Fibroblast of lung (primary cell): ENCODE data around the gene KIF4B.

ENCODE experiments used
- EZH2 ChIP-seq: IDR thresholded peaks from 2 replicates; pipeline ENCODE4 v1.5.1; 2012; ENCODE audit warnings: low read length, control low read depth, mild to moderate bottlenecking; ENCODE audit errors: missing control alignments
- TF ChIP-seq, protein P1 (sequence below), 2 donors: IDR thresholded peaks in 1 of 2; conservative IDR thresholded peaks in 1 of 2; 1 replicate in 1 of 2; 2 replicates in 1 of 2; pipeline ENCODE4 v1.5.1; 2011 to 2012; ENCODE audit warnings: low read length in 2 of 2, control low read depth in 1 of 2, inconsistent platforms in 1 of 2, low read depth in 1 of 2, mild to moderate bottlenecking in 1 of 2

DNA sequence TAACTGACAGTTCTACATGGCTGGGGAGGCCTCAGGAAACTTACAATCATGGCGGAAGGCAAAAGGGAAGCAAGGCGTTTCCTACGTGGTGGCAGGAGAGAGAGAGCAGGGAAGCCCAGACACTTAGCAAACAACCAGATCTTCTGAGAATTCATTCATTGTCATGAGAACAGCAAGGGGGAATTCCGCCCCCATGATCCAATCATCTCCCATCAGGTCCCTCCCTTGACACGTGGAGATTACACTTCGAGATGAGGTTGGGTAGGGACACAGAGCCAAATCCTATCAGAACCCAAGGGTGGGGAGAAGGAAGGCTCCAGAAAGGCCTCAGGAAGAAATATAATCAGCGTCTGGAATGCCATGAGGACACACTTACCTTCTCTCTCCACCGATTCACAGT is 34.3 kb downstream of the KIF4B start:
- TF ChIP-seq, protein P1, sequence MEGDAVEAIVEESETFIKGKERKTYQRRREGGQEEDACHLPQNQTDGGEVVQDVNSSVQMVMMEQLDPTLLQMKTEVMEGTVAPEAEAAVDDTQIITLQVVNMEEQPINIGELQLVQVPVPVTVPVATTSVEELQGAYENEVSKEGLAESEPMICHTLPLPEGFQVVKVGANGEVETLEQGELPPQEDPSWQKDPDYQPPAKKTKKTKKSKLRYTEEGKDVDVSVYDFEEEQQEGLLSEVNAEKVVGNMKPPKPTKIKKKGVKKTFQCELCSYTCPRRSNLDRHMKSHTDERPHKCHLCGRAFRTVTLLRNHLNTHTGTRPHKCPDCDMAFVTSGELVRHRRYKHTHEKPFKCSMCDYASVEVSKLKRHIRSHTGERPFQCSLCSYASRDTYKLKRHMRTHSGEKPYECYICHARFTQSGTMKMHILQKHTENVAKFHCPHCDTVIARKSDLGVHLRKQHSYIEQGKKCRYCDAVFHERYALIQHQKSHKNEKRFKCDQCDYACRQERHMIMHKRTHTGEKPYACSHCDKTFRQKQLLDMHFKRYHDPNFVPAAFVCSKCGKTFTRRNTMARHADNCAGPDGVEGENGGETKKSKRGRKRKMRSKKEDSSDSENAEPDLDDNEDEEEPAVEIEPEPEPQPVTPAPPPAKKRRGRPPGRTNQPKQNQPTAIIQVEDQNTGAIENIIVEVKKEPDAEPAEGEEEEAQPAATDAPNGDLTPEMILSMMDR (conservative IDR thresholded peaks at IDR 0.05 in 1 of 2, IDR thresholded peaks at IDR 0.05 in 1 of 2; ENCODE audit: low read depth in 1 of 2, low read length in 2 of 2) = no peak
- TF ChIP-seq EZH2 = no peak
